ENCODE data around the gene SFT2D1.
"Not testable (repeated sequence)": the region's sequence is repeated elsewhere in the genome, so short reads cannot be mapped to it uniquely, and the experiment has no call there.

The SFT2D1 gene

DNA sequence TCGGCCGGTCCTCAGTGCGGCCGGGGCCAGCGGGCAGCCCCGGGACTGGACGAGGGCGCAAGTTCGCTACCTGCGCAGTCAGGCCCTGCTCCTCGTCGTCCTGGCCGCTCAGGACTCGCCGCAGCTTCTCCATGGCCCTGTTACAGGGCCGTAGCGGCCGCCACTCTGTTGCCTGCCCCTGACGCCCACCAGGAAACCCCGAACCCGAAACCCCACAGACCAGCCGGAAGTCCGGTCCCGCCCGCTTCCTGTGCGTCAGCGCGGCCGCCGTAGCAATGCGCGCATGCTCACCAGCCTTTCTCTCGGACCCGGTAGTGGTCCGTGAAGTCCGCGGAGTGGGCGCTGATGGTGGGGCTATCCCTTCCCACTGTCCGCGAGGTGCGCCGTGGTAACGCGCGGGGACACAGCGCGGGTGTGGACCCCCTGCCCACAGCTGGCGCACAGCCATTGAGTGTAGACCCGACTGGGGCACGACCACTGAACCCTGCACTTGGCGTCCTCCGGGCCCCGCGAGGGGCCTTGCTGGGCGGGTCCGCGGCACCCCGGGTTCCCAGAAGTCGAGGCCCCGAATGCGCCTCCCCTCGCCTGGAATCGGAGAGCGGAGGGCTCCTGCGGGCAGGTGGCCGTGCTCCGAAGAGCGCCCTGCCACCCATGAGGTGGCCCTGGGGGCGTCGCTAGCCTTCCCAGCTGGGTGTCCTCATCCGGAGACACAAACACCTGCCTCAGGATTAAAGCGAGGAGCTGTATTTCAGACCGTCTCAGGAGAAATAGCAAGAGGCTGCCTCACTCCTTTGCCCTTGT, at the start of gene SFT2D1:
SFT2D1 (minus strand) TSS at position 197 of the 801 bp plus-strand sequence; CDS start at position 133, 64 bp downstream.
- no peak for FAIRE-seq

DNA sequence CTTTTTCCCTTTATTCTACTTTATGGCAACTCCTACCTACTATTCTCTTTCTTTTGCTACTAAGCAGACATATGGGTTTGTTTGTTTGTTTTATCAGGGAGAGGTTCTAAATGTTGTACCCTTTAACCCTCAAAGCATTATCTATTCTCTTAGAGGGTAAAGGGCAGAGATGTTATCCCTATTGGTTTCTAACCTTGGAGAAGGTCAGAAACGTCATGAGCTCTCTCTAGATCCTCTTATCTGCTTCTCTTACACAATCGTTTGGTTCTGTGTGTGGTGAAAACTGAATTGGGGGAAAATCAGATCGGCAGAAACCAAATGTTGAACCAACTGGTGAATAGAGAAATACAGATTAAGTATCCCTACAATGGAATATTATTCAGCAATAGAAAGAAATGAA, 46.8 kb upstream of the SFT2D1 start:
- FAIRE-seq, result no peak

DNA sequence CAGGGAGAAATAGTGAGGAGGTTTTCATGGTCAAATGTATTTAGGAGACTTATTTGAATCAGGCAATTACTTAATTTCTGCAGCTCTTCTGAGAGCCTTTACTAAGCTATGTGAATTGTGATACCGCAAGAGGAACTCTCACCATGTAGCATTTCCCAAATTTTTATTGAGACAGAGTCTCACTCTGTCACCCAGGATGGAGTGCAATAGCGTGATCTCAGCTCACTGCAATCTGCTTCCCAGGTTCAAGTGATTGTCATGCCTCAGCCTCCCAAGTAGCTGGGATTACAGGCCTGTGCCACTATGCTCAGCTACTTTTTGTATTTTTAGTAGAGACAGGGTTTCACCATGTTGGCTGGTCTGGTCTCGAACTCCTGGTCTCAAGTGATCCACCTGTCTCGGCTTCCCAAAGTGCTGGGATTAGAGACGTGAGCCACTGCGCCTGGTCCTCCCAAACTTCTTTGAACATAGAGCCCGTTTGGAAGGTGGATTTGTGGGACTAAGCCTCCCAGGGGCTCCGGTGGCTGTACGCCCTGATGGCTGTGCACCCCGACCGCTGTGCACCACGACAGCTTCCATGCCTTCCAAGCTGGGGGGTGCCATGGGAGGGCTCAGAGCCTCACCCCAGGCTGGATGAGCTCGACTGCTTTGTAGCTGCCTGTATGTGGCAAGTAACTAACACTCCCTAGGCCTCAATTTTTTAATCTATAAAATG, 46.1 kb upstream of the SFT2D1 start:
- FAIRE-seq, result no peak

DNA sequence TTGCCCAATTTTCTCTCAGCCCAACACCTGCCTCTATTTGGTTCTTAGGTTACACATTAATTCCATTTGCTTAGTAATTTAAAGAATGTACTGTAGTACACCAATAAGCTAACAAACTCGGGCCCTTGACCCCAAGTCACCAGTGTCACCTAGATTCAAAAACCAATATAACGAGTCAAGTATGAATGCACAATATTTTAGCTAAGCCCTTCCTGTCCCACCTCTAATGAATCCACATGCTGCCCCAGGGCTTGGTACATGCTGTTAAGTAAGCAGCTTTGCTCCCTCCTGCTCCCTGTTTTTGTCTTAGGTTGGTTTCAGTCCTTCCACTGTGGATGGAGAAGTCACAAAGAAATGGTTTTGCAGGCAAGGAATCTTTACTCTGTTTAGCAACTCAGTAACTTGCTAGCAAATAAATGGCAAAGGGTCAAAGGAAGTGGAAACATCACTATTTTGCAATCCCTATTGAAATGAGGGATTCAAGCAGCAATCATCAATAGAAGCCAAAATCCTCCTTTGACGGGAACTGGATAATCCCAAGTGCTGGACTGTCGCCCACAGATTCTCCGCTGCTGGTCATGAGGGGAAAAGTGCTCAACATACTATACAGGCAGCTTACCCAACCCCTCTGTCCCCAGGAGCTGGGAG, 45.4 kb upstream of the SFT2D1 start:
- FAIRE-seq, result no peak

DNA sequence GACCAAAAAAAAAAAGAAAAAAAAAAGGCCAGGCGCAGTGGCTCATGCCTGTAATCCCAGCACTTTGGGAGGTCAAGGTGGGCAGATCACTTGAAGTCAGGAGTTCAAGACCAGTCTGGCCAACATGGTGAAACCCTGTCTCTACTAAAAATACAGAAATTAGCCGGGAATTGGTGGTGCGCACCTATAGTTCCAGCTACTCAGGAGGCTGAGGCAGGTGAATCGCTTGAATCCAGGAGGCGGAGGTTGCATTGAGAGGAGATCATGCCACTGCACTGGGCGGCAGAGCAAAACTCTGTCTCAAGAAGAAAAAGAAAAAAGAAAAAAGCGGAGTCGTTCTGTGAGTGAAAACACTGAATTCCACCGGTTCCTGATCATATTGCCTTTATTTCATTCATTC, 44.8 kb upstream of the SFT2D1 start:
- FAIRE-seq, result not testable (repeated sequence)

DNA sequence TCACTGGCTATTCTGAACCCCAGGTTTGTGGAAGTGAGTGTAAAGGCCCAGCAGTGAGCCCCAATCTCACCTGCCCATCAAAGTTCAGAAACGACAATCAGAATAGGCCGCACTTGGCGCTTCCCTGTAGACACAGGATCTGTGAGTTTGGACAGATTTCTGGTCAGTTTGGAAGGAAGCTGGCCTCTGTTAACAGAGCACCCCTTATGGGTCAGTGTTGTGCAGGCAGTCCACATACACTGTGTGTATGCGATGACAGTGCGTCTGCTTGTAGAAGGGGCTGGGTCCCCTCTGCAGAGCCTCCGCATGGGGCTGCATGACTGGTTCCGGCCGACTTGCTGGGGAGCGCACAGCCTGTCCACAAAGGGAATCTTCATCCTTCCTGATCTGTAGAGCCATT, 43.8 kb upstream of the SFT2D1 start:
- FAIRE-seq, result no peak

DNA sequence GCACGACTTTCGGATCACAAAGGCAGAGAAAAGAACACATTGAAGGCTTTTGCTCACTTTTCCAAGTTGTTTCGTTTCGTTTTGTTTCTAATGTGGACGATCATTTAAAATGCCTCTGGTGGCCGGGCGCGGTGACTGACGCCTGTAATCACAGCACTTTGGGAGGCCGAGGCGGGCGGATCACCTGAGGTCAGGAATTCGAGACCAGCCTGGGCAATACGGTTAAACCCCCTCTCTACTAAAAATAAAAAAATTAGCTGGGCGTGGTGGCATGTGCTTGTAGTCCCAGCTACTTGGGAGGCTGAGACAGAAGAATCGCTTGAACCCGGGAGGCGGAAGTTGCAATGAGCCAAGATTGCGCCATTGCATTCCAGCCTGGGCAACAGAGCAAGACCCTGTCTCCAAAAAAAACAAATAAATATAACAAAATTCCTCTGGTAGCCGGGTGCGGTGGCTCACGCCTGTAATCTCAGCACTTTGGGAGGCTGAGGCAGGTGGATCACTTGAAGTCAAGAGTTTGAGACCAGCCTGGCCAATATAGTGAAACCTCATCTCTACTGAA, 41.5 kb upstream of the SFT2D1 start:
- not testable (repeated sequence) for FAIRE-seq

DNA sequence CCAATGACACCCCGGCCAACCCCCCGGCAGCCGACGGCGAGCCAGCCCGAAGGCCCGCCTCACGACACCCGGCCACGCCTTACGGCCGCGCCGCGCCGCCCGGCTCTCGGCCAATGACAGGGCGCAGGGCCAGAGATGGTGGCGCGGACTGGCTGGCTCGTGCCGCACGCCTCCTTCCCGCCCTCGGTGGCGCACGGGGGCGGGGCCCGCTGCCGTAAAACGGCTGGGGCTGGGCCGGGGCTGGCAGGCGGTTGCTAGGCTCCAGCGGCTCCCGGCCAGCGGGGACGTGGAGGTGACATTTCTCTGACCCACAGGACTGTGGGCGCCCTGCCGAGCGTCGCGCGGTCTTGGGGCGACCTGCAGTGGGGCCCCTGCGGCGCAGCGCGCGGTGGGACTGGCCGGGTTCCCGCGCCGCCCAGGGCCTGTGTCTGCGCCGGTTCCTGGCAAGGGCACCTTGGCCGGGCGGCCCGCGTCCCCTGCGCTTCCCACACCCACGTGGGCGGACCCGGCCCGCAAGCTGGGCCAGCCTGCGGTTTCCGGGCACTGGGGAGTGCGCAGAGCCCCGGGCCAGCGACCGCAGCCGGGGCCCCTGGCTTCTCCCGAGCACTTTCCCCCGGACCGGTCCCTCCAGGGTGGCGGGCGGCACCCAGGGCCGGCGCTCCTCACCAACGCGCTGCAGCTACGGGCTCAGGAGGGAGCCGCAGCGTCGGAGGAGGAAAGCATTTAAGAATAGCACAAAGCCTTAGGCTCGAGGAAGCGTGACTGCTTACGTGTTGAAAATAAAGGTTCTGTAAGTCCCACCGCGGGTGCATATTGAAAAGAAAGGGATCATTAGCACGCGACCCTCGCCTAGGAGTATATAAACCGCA, 40.8 kb upstream of the SFT2D1 start, which contains the start of gene MPC1:
MPC1 (minus strand) TSS at position 8 of the 869 bp plus-strand sequence. CDS start 64 bp downstream, outside the sequence.
- no peak for FAIRE-seq

DNA sequence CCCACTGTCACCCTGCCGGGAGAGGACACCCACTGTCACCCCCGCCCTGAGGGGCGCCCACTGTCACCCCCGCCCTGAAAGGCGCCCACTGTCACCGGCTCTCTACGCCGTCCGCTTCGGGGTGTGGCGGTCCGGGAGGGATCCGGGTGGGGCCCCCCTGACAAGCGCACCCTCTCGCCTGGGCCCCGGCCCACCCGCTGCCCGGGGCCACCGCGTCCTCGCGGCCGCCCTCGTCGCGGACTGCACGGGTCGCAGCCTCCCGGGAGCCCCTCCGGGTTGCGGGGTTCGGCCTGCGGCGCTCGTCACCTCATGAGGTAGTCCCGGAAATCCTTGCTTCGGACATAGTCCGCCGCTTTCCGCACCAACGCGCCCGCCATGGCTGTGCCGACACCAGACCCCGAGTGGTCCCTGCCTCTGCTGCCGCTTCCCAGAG, 40.2 kb upstream of the SFT2D1 start:
- no peak for FAIRE-seq

DNA sequence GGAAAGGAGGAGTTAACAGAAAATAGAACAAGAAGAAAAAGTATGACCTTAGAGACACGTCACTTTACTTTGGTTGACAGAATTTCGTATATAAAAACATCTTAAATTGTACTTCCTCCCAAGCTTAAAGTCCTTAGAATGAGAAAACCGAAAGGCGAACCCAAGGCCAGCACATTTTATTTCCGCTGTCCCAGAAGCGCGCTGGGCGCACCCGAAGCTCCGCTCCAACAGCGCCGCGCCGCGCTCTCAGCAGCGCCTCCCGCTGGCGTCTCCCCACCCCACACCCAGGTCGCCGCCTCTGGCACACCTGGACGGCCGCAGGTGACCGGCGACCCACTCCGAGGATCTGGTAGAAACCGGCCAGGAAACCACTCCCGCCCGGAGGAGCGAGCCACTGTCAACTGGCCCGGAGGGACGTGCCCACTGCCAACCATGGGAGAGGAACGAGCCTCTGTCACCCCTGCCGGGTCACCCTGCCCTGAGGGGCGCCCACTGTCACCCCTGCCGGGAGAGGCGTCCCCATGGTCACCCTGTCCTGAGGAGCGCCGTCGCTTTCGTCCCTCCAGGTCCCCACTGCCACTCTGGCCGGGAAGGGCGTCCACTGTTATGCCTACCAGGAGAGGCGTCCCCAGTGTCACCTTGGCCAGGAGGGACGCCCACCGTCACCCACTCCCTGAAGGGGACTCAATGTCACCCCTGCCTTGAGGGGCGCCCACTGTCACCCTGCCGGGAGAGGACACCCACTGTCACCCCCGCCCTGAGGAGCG, 39.6 kb upstream of the SFT2D1 start:
- FAIRE-seq, result no peak

DNA sequence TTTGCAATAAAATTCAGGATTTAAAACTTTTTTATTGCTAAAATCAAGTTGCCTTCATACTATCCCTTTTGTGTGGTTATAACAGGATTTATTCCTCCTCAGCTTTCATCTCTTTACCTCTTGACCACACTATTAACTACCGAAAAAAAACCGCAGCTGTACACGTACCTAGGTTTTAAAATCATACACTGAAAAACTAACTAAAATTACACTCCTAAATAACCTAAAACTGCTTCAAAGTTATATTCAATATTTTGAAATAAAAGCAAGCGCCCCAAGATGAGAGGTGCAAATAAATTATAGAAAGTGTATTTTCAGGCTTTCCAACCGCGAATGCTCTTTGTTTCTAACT, 39.0 kb upstream of the SFT2D1 start:
- no peak for FAIRE-seq

DNA sequence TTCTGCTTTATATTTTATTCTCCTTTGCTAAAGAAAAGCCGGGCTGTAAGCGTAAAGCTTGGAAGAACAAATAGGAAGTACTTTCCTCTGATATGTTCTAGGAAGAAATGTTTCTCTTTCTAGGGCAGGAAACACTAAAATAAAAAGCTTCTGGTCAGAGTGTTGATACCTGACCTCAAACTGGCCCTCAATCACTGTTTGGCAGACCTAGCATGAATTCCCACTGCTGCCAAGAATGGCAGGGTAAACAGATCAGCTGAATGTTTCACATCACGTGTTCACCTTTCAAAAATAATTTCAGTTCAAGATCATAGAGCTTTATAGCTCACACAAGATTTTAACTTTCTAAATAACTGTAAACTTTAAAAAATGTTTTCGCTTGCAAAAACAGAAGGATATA, 37.5 kb upstream of the SFT2D1 start:
- FAIRE-seq, result no peak

DNA sequence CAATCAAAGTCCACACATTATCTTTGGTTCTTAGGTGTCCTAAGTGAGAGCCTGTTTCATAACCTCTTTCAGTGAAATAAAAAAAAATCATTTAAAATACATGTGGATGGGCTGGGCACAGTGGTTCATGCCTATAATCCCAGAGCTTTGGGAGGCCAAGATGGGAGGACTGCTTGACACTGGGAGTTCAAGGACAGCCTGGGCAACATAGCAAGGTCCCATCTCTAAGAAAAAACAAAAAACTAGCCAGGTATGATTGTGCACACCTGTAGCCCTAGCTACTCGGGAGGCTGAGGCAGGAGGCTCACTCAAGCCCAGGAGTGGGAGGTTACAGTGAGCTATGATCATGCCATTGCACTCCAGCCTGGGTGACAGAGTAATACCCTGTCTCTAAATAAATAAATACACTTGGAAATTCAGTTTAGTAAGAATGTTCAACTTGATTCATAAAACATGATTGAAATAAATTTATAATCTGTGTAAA, 36.8 kb upstream of the SFT2D1 start:
- no peak for FAIRE-seq

DNA sequence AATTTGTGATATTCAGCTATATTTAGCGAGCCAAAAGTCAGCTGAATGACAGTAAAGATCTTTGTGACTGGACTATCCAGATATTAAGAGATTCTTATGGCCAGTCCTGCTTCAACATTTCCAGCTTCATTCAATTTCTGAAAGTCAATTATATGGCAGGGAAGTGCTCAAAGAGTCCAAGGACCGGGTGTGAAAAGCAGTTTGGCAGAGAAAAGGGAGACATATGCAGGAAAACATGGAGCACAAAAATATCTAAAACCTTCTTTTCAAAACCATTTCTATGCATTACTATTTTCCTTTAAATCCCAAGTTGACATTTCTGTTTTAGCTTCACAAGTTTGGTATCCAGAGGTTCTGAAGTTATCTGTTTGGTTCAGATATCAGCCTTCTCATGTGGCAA, 35.4 kb upstream of the SFT2D1 start:
- no peak for FAIRE-seq

DNA sequence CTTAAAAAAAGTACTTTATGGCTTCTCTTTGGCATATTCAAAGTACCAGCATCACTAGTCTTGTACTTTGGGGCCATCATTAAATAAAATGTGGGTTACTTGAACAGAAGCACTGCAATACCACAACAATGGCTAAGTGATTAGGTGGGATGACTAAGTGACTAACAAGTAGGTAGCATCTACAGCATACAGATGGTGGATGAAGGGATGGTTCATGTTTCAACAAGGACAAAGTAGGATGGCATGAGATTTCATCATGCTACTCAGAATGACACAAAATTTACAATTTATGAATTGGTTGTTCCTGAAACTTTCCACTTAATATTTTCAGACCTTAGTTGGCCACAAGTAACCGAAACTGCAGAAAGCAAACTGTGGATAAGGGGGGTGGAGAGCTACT, 32.7 kb upstream of the SFT2D1 start:
- no peak for FAIRE-seq

DNA sequence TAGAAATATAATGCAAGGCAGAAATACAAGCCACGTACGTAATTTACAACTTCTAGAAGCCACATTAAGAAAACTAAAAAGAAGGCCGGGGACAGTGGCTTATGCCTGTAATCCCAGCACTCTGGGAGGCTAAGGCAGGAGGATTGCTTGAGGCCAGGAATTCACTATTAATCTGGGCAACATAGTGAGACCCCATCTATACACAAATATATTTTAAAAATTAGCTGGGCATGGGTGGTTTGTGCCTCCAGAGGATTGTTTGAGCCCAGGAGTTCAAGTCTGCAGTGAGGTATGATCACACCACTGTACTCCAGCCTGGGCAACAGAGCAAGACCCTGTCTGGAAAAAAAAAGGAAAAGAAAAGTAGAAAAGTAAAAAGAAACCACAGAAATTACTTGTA, 28.1 kb upstream of the SFT2D1 start:
- no peak for FAIRE-seq

DNA sequence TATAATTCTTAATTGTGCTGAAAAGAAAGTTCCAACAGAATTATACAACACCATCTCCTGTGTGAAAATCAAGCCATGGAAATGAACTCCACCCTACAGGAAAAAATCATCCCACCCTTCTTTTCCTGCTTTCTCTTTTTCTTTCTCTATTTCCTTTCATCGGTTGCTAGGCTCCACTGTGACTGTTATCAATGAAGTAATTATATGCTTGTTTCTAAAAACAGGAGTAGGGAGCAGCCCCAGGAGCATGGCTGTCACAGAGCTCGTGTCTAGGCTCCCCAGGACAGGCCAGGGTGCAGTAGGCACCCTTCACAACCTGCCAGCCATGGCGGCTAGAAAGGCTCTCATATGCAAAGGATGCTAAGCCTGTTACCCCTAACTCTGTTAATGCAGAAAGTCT, 27.4 kb upstream of the SFT2D1 start:
- FAIRE-seq, result no peak

DNA sequence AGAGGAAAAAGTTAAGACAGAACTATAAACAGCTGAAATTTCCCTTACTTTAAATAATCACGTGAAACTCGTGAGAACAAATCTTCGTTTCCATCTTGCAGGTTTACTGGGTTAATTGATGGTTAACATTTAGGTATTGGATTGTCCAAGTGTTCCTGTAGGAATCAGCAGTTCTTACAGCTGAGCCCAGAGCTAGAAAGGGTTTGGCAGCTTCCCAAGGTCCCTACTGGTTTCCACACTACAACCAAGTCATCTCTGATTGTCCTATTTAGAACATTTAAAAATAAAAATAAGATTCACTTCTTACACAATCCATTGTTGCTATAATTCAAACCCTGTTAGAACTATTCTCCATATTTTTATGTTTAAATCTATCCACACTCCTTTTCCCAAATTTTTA, 24.6 kb upstream of the SFT2D1 start:
- FAIRE-seq, result no peak

DNA sequence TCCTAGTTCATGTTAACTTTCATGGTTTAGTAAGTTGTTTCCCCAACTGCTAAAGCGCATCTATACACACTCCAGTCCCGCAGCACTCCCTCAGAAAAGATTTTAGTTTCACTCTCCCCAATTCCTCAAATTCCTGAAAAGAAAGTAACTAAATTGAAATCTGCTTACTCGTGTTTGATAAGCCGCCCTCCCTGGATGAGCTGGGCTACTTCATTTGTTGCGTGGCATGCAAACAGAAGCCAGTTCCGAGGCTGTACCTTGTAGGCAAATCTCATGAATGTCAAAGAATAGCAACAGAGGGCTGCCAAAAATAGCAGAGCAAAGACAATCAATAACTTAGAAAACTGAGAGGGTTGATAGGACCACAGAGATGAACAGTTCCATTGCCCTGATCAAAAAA, 23.5 kb upstream of the SFT2D1 start:
- no peak for FAIRE-seq

DNA sequence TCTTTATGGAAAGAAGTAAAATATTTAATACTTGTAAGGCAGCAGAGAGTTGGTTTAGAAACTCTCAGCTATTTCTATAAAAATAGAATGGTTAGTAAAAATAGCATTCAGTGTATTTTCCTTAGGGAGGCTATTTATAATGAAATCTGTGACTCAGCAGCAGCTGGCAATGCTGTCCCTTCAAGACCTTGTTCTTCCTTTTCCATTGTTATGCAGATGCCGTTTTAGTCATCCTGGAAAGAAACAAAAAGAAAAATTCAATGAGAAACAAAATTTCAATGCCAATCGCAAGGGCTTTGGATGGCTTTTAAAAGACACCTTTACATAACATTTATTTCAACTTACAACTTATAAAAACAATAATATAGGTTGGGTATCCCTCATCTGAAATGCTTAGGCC, 22.9 kb upstream of the SFT2D1 start:
- no peak for FAIRE-seq

DNA sequence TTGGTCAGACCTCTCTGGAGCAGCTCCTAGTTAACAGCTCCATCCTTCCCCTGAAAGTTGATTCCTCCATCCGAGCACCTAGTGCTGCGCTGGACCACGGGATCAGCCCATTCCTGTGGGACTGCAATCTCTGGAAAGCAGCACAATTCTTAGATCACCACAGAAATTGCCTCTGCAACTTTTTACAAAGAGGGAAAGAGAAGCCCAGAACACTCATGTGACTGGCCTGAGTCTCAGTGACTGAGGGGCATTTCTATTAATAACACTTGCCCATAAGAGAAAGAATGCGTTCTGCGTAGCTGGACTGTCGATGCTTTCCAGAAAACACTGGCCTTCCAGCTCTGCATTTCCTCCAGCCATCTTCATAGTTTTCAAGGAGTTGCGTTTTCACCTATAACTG, 22.1 kb upstream of the SFT2D1 start:
- FAIRE-seq, result no peak

DNA sequence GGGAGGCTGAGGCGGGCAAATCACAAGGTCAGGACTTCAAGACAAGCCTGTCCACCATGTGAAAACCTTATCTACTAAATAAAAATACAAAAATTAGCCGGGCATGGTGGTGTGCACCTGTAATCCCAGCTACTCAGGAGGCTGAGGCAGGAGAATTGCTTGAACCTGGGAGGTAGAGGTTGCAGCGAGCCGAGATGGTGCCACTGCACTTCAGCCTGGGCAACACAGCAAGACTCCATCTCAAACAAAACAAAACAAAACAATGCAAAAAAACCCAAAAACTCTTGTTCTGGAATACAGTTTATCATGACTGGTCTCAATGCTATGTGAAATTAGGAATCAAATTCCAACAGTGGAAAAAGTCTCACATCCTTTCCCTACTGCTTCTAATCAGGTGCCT, 20.1 kb upstream of the SFT2D1 start:
- not testable (repeated sequence) for FAIRE-seq
